ENCODE data around the gene MBOAT2. TPM values are rescaled to one million over a fixed set of nuclear protein-coding genes. Genes with fewer than 3 reads are reported as not detected.

Gene MBOAT2
- total and polyA plus RNA-seq, 2 of the 13 experiments (the other 11 are each of a cell fraction or from before 2014, with no cell fraction given), result 0.11 to 0.36 TPM

GRCh38 chr2:8892111-8892510, 111.4 kb downstream of the MBOAT2 start:
- Histone ChIP-seq H4K20me1 (ENCODE audit: insufficient read depth, low read length) (no peaks in the 10 kb centered on the region), H3K4me1 (ENCODE audit: insufficient read depth, low read length) (no peaks in the 10 kb centered on the region), H3K27ac (ENCODE audit: extremely low read length, insufficient read depth, low read length) (no peak overlapping the region), H3K9ac (ENCODE audit: insufficient read depth, low read depth, low read length) (no peak overlapping the region), H3K79me2 (ENCODE audit: insufficient read depth, low read length) (no peaks in the 10 kb centered on the region), H2AFZ (ENCODE audit: low read length) (no peak overlapping the region), H3K4me2 (ENCODE audit: low read depth, low read length) (no peak overlapping the region), H3K4me3 (replicated peaks in 1 of 3; ENCODE audit: insufficient read depth in 1 of 3, low read depth in 2 of 3, low read length in 3 of 3) (no peak overlapping the region), H3K27me3 (ENCODE audit: control insufficient read depth in 1 of 2, insufficient read depth in 2 of 2, low read length in 2 of 2) (peaks cover 0 to 5% of the 10 kb centered on the region in 2 experiments; a peak in 2 of 5 replicates), H3K9me3 (ENCODE audit: low read length) (peaks cover 8% of the 10 kb centered on the region; the same call in 1 of the 2 replicates), H3K36me3 (replicated peaks in 1 of 2; ENCODE audit: control insufficient read depth in 1 of 2, insufficient read depth in 2 of 2, low read length in 2 of 2) (no peaks in the 10 kb centered on the region)
- ATAC-seq (no peak), FAIRE-seq (no peak), DNase-seq (ENCODE audit: low spot score) (no peak)
- intact Hi-C loops (cut with micrococcal nuclease; ENCODE audit: unreplicated experiment), result no loop called here
- in situ Hi-C loops (cut with HindIII; ENCODE audit: extremely low pct_ligation_motif_present, low pct_unique_long_range_greater_than_20kb), result no loop called here
- no TSS peak for BruUV-seq (replicated peaks)
- CTCF ChIA-PET (ENCODE audit: low intra/inter-chr PET ratio, low total read pairs), result no interaction called here
- TF ChIP-seq MTERF4 (CRISPR knock-in tag; IDR thresholded peaks at IDR 0.05) (no peak), ZNF775 (CRISPR knock-in tag; IDR thresholded peaks at IDR 0.05; ENCODE audit: borderline replicate concordance) (no peak), BCL6 (CRISPR knock-in tag; IDR thresholded peaks at IDR 0.05) (no peak), CREM (IDR thresholded peaks at IDR 0.05) (no peak), CREM (CRISPR knock-in tag; IDR thresholded peaks at IDR 0.05) (no peak), EEA1 (CRISPR knock-in tag; IDR thresholded peaks at IDR 0.05; ENCODE audit: borderline replicate concordance) (no peak), ZNF589 (CRISPR knock-in tag; conservative IDR thresholded peaks at IDR 0.05) (no peak), ZNF772 (CRISPR knock-in tag; IDR thresholded peaks at IDR 0.05) (no peak), PTBP1 (IDR thresholded peaks at IDR 0.05; ENCODE audit: low read depth, low read length, poor library complexity, severe bottlenecking) (no peak), FOXJ3 (CRISPR knock-in tag; IDR thresholded peaks at IDR 0.05; ENCODE audit: borderline replicate concordance) (no peak), ZNF720 (CRISPR knock-in tag; IDR thresholded peaks at IDR 0.05) (no peak), ZNF232 (CRISPR knock-in tag; IDR thresholded peaks at IDR 0.05; ENCODE audit: borderline replicate concordance) (no peak)
- TF ChIP-seq, protein P1, sequence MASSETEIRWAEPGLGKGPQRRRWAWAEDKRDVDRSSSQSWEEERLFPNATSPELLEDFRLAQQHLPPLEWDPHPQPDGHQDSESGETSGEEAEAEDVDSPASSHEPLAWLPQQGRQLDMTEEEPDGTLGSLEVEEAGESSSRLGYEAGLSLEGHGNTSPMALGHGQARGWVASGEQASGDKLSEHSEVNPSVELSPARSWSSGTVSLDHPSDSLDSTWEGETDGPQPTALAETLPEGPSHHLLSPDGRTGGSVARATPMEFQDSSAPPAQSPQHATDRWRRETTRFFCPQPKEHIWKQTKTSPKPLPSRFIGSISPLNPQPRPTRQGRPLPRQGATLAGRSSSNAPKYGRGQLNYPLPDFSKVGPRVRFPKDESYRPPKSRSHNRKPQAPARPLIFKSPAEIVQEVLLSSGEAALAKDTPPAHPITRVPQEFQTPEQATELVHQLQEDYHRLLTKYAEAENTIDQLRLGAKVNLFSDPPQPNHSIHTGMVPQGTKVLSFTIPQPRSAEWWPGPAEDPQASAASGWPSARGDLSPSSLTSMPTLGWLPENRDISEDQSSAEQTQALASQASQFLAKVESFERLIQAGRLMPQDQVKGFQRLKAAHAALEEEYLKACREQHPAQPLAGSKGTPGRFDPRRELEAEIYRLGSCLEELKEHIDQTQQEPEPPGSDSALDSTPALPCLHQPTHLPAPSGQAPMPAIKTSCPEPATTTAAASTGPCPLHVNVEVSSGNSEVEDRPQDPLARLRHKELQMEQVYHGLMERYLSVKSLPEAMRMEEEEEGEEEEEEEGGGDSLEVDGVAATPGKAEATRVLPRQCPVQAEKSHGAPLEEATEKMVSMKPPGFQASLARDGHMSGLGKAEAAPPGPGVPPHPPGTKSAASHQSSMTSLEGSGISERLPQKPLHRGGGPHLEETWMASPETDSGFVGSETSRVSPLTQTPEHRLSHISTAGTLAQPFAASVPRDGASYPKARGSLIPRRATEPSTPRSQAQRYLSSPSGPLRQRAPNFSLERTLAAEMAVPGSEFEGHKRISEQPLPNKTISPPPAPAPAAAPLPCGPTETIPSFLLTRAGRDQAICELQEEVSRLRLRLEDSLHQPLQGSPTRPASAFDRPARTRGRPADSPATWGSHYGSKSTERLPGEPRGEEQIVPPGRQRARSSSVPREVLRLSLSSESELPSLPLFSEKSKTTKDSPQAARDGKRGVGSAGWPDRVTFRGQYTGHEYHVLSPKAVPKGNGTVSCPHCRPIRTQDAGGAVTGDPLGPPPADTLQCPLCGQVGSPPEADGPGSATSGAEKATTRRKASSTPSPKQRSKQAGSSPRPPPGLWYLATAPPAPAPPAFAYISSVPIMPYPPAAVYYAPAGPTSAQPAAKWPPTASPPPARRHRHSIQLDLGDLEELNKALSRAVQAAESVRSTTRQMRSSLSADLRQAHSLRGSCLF (CRISPR knock-in tag; IDR thresholded peaks at IDR 0.05; ENCODE audit: borderline replicate concordance), result no peak
- POLR2A ChIA-PET, result no interaction called here
- 57% methylated on average over 2 of the region's 2 CpGs for WGBS (ENCODE audit: low lambda C conversion rate)

Data from HepG2 (cell line).